GM19328 (cell line): ENCODE data around the gene PCDH20.
"Not testable (repeated sequence)": the region's sequence is repeated elsewhere in the genome, so short reads cannot be mapped to it uniquely, and the experiment has no call there.

Experiments used
- ATAC-seq: cut with Tn5 transposase; IDR thresholded peaks from one replicate; pipeline ENCODE4 v1.9.1; 2021; ENCODE audit warnings: mild to moderate bottlenecking, moderate library complexity; ENCODE audit not compliant: unreplicated experiment

PCDH20 gene

DNA sequence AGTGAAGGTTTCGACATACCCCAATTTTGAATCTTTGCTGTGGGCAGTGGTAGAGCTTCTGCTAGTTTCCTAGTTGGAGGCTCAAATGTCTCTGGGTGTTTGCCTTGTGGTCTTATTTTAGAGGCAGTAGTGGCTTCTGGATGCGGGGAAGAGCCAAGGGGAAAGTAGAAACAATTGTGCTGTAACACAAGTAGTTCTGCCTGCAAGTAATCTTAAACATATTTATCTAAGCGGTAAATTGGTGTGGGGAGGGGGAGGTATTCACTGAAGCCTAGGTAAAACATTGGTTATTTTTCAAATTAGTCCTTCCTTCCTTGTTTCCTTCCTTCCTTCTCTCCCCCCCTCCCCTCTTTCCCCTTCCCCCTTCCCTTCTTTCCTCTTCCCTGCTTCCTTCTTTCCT, at the start of gene PCDH20:
Gene PCDH20 (minus strand): TSS at position 101 of the 400 bp plus-strand sequence. CDS start 691 bp downstream, outside the sequence.
- no peak for ATAC-seq

- no peak for ATAC-seq
These were observed 47.4 kb upstream of the PCDH20 start for GRCh38 chr13:61463024-61463423.

DNA sequence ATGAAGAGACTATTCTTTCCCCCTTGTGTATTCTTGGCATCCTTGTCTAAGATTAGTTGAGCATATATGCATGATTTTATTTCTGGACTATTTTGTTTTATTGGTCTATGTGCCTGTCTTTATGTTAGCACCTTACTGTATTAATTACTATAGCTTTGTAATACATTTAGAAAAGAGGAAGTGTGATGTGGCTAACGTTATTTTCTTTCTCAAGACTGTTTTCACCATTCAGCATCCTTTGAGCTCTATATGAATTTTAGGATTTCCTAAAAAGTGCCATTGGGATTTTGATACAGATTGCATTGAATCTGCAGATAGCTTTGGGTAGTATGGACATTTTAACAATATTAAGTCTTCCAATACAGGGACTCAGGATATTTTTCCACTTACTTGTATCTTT, 37.5 kb upstream of the PCDH20 start:
- no peak for ATAC-seq

DNA sequence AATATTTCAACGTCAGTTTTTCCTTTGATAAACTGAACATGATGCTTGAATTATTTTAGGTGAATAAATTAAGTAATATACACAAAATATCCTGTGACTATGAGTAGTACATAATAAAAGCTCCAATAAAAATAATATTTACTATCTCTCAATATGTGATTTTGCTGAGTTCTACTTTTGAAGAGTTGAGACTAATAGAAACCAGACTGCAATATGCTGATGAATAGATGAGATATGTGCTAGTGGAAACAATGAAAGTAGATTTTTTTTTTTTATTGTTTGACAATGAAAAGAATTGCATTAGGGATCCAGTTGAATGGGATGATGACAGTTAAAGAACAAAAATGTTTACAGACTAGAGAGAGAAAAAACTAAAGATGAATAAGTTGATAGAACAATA, 16.4 kb upstream of the PCDH20 start:
- no peak for ATAC-seq

- no peak for ATAC-seq
These were observed 8.3 kb upstream of the PCDH20 start for GRCh38 chr13:61423915-61424314.

- no peak for ATAC-seq
These were observed 1.5 kb upstream of the PCDH20 start for GRCh38 chr13:61417086-61417570.

DNA sequence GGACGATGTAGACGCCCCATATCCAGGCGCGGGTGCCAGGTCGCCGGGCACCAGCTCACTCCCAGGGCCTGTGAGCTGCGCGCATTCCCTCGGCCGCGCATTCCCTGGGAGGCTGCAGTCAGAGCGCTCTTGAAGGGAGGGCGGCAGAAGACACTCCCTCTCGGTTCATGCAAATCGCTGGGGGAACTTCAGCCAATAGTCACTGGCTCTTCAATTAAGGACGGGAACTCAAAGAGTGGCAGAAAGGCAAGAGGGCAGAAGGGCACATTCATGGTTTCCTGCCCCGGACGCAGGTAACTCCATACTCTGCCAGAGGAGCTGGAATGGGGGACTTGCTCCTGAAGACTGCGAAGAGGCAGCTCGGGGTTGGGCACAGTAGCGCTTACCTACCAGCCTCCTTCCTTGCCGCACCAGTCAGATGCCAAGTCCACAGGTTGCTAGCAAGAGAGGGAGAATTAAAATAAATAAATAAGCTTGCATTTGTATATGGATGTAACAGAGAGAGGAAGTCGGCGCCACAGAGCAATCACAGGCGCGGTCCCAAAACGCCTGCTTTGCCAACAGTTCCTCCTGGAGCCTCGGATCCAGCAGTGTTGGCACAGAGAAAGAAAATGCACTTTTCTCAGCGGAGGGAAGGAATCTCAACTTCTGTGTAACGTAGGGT, 459 bp downstream of the PCDH20 start:
- no peak for ATAC-seq

DNA sequence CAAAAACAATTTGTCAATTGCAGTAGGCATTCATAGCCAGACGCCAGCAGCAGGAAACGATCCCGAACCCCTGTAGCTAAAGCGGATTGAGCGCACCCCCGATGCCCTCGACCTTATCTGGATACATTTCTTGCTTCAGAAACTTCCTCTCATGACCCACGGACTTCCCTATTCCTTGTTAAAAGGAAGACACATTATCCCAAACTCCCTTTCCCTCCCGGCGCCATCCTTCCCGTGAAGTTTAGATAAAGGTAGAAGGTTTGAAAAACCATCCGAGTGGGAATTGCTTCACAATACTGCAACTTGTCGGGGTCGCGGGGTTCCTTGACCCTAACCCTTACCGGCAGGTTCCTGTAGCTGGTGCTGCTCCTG, 977 bp downstream of the PCDH20 start:
- ATAC-seq = no peak

DNA sequence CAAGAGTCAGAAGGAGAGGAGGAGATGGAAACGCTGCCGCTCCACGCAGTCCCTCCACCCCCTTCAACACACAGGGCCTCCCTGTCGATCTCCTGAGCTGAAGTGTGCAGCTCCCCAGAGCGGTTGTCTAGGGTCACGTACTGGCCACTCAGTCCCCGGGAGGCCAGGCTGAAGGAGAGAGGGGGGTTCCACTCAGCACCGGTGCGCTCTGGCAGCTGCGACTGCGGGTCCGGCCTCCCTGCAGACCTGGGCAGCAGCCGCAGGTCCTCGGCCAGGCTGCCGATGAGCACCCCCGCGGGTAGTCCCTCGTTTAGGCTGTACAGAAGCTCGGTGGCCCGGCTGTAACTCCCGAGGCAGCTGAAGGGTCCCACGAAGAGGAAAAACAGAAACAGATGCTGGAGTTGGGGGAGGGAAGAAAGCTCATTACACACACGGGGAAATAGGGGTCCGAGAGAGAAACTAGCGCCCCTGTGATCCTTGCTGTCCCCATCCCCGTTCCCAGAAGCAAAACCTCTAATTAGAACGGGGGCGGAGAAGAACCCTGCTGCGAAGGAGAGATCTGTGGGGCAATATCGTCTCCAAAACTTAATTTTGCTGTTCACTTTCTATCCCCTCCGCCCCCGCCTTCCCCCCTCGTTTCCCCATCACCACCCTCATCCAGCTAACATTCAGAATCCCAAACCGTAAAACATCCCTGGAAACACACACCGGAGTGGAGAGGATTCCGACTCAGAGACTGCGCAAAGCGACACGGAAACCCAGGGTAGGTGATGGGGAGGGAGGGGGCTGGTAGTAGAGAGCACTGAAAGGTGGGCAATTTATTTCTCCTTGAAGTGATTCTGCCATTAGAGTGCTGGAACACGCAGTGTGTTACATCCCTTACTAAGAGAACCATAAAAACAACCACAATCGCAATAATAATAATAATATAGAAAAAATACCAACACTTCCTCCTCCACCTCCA, 1.8 kb downstream of the PCDH20 start:
- ATAC-seq = no peak

DNA sequence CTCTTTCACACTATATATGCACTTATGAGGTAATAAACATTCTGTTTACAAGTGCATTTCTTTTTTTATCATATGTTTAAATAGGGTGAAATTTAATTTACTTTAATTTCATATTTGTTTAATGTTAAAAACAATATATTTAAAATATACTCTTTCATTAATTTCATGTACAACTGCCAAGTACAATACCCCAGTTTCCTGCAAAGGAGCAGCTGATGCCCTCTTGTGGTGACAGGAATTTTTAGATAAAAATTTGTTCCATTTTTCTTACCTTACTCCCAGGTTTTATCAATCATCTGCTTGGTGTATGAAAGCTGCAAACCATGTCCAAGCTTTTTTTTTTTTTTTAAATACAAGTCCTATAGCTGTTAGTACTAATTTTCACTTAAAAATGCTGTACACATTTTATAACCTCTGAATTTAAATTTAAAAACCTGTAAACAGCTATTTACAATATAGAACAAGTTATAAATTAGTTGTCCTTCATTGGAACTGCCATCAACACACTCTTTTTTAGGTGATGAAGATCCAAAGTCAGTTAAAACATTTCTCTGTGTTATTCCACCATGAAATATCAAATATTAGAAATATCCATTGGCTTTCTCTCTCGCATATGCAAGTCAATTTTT, 4.9 kb downstream of the PCDH20 start:
- no peak for ATAC-seq

DNA sequence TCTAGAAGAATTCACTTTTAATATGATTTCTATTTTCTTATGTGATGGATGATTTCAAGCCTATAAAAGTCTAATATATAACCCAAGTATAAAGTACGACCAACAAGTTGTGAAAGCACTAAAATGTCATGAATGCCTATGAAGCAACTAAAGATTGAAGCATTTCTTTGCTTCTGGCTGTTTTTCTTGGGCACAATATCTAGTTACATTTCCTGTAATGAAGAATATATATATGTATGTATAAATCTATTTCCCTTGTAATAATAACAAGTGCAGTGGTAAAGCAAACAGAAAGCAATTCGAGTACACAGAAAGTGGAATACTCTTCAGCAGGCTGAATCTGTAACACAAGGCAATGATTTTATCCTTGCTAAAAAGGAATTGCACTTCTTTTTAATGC, 5.4 kb downstream of the PCDH20 start:
- ATAC-seq = no peak

- no peak for ATAC-seq
These were observed 7.1 kb downstream of the PCDH20 start for GRCh38 chr13:61408571-61408970.

- no peak for ATAC-seq
These were observed 9.4 kb downstream of the PCDH20 start for GRCh38 chr13:61406275-61406674.

- no peak for ATAC-seq
These were observed 19.5 kb downstream of the PCDH20 start for GRCh38 chr13:61396121-61396520.

DNA sequence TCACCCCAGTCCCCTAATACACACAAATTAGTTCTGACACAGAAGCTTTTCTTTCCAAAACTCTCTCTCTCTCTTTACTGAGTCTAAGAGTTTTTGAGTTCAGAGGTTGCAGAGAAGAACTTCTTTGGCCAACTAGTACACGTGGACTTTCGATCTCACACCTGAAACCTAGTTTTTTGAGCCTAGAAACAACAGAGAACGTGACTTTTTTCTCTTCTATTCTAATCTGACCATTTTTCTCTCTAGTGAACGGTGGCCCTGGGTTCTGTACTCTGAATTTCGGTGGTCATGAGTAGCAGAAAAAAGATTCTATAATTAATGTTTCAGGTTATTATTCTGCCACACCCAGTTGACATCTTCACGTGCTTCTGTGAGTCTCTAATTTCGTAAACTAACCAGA, 24.2 kb downstream of the PCDH20 start:
- no peak for ATAC-seq

DNA sequence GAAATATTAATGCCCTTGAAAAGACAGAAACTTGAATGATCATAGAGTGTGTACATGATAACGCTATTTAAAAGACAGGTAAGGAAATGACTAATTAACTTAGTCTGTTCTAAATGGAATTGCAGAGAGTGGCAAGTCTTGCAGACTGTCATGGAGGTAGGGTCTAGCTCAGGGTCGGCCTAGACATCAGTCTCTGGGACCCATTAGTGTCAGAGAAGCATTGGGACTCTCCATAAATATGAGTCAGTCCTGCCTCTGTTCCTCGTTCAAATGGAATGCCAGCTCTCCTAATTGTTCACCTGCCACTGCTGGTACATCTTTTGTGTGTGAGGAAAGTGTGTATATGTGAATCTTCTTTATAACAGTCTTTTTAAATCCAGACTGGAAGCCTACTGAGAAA, 28.0 kb downstream of the PCDH20 start:
- no peak for ATAC-seq

GRCh38 chr13:61383111-61383510, 32.5 kb downstream of the PCDH20 start:
- no peak for ATAC-seq

DNA sequence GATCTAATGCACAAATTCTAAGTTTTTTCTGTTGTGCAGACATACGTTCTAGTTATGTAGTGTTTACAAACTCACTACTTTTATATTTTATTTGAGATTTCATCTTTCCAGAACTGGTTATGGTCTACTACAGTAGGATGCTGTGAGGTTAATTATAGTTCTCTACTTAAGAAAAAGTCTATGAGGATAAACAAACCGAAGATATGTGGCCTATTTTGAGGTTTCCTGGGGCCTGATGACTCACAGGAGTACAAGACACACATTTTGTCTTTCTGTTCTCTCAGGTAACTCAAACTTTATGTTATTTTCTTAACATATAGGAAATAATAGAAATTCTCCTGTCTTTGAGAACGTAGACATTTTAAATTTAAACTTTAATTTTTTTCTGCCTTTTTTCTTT, 45.1 kb downstream of the PCDH20 start:
- ATAC-seq = no peak

DNA sequence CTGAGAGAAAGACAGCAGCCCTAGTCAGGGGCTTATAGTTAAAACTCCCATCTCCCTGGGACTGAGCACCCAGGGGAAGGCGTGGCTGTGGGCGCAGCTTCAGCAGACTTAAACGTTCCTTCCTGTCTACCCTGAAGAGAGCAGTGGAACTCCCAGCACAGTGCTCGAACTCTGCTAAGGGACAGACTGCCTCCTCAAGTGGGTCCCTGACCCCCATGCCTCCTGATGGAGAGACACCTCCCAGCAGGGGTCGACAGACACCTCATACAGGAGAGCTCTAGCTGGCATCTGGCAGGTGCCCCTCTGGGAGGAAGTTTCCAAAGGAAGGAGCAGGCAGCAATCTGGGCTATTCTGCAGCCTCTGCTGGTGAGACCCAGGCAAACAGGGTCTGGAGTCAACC, 51.0 kb downstream of the PCDH20 start:
- not testable (repeated sequence) for ATAC-seq

- no peak for ATAC-seq
These were observed 53.1 kb downstream of the PCDH20 start for GRCh38 chr13:61362522-61362921.
